Neuronal stem cell (in vitro differentiated cells): ENCODE results near the gene PIAS4.
A peak's percentile ranks its signal among the peaks of the same experiment; 100 is the strongest.
"Not testable (repeated sequence)": the region's sequence is repeated elsewhere in the genome, so short reads cannot be mapped to it uniquely, and the experiment has no call there.

Source experiments
- DNase-seq: peaks from one replicate; pipeline ENCODE4 v3.0.0-alpha.2; 2013; ENCODE audit warnings: low spot score
- H2AFZ ChIP-seq: one replicate; pipeline ENCODE4 v1.6.1; 2013; ENCODE audit warnings: mild to moderate bottlenecking, low read length, inconsistent platforms
- H2AK5ac ChIP-seq: 2 replicates; pipeline ENCODE4 v1.6.1; 2013; ENCODE audit warnings: low read depth, mild to moderate bottlenecking, inconsistent platforms, low read length, moderate library complexity, mixed read lengths
- H2BK120ac ChIP-seq: 2 replicates; pipeline ENCODE4 v1.6.1; 2013; ENCODE audit warnings: low read depth, mild to moderate bottlenecking, inconsistent platforms, low read length, moderate library complexity, mixed read lengths
- H2BK12ac ChIP-seq: one replicate; pipeline ENCODE4 v1.6.1; 2013; ENCODE audit warnings: low read length, inconsistent platforms
- H2BK15ac ChIP-seq: 2 replicates; pipeline ENCODE4 v1.6.1; 2013; ENCODE audit warnings: mild to moderate bottlenecking, low read length, inconsistent platforms, mixed read lengths
- H2BK5ac ChIP-seq: one replicate; pipeline ENCODE4 v1.6.1; 2013; ENCODE audit warnings: inconsistent platforms, mild to moderate bottlenecking, low read length, moderate library complexity
- H3K14ac ChIP-seq: one replicate; pipeline ENCODE4 v1.6.1; 2013; ENCODE audit warnings: low read length, inconsistent platforms
- H3K18ac ChIP-seq: 2 replicates; pipeline ENCODE4 v1.6.1; 2013; ENCODE audit warnings: low read length, inconsistent platforms
- H3K23ac ChIP-seq: 2 replicates; pipeline ENCODE4 v1.6.1; 2013; ENCODE audit warnings: low read depth, mild to moderate bottlenecking, mixed read lengths, low read length, inconsistent platforms; ENCODE audit not compliant: poor library complexity
- H3K27ac ChIP-seq: replicated peaks from 3 replicates; pipeline ENCODE4 v1.5.1; 2013; ENCODE audit warnings: low read length, inconsistent platforms
- H3K27me3 ChIP-seq, 3 experiments: 2 replicates each; pipeline ENCODE4 v1.6.1; 2013; ENCODE audit warnings: low read length in 3 of 3, mild to moderate bottlenecking in 2 of 3, inconsistent platforms in 1 of 3, low read depth in 1 of 3, mixed read lengths in 1 of 3, moderate library complexity in 1 of 3; ENCODE audit not compliant: control insufficient read depth in 3 of 3, insufficient read depth in 3 of 3
- H3K36me3 ChIP-seq, 2 donors: replicated peaks in 1 of 2; 2 replicates each; pipeline ENCODE4 v1.6.1; 2013; ENCODE audit warnings: low read length in 2 of 2; ENCODE audit not compliant: control insufficient read depth in 2 of 2, insufficient read depth in 2 of 2
- H3K4ac ChIP-seq: 2 replicates; pipeline ENCODE4 v1.6.1; 2013; ENCODE audit warnings: inconsistent platforms, mild to moderate bottlenecking, low read length, moderate library complexity
- H3K4me1 ChIP-seq, 2 donors: 1 replicate in 1 of 2; 2 replicates in 1 of 2; pipeline ENCODE4 v1.6.1; 2013; ENCODE audit warnings: low read length in 2 of 2, low read depth in 1 of 2; ENCODE audit not compliant: control insufficient read depth in 2 of 2, insufficient read depth in 1 of 2
- H3K4me2 ChIP-seq: one replicate; pipeline ENCODE4 v1.6.1; 2013; ENCODE audit warnings: mild to moderate bottlenecking, low read length, inconsistent platforms; ENCODE audit not compliant: insufficient read depth, poor library complexity, severe bottlenecking
- H3K4me3 ChIP-seq, 2 donors: 2 replicates each; pipeline ENCODE4 v1.5.1; 2013; ENCODE audit warnings: low read length in 2 of 2, mild to moderate bottlenecking in 2 of 2, inconsistent platforms in 1 of 2, moderate library complexity in 1 of 2
- H3K79me1 ChIP-seq: one replicate; pipeline ENCODE4 v1.6.1; 2013; ENCODE audit warnings: low read depth, mild to moderate bottlenecking, inconsistent platforms, low read length, moderate library complexity
- H3K9ac ChIP-seq: one replicate; pipeline ENCODE4 v1.6.1; 2013; ENCODE audit warnings: mild to moderate bottlenecking, low read depth, low read length, inconsistent platforms; ENCODE audit not compliant: poor library complexity
- H3K9me3 ChIP-seq, 2 donors: replicated peaks in 1 of 2; 2 replicates each; pipeline versions ENCODE3 to v1.6.1; 2013; ENCODE audit warnings: low read length in 2 of 2, mild to moderate bottlenecking in 2 of 2, inconsistent platforms in 1 of 2, low read depth in 1 of 2, mixed read lengths in 1 of 2, moderate library complexity in 1 of 2; ENCODE audit not compliant: control insufficient read depth in 2 of 2, insufficient read depth in 1 of 2
- H4K8ac ChIP-seq: one replicate; pipeline ENCODE4 v1.6.1; 2013; ENCODE audit warnings: low read depth, mild to moderate bottlenecking, inconsistent platforms, low read length, moderate library complexity
- H4K91ac ChIP-seq: one replicate; pipeline ENCODE4 v1.6.1; 2013; ENCODE audit warnings: low read length, low read depth, mild to moderate bottlenecking, inconsistent platforms; ENCODE audit not compliant: poor library complexity
- WGBS, 2 donors: extraction: QIAGEN DNeasy Blood & Tissue Kit; methylation state at CpG; one replicate each; pipeline ENCODE4 v1.1.7; 2013; ENCODE audit warnings: missing lambda C conversion rate in 2 of 2, mixed read lengths in 1 of 2; ENCODE audit not compliant: insufficient read length in 2 of 2, insufficient replicate concordance in 1 of 2; ENCODE audit errors: extremely low coverage in 2 of 2; 5-methylcytosine and 5-hydroxymethylcytosine counted together

Gene PIAS4

GRCh38 chr19:3966051-3967017 is 41.2 kb upstream of the PIAS4 start:
- WGBS, 2 donors = no CpG with 5 or more reads among the region's 30 CpGs
- H3K36me3 ChIP-seq = peaks cover 50 to 70% of the 10 kb centered on the region in 2 donors
- H3K23ac ChIP-seq = peak overlapping the region; percentile 34
- H3K14ac ChIP-seq = no peak overlapping the region
- no peak overlapping the region for H4K91ac ChIP-seq
- H2AK5ac ChIP-seq = peak overlapping the region; percentile 89
- no peak overlapping the region for H2BK15ac ChIP-seq
- H3K4me2 ChIP-seq = no peak overlapping the region
- H3K79me1 ChIP-seq = peaks cover 27% of the 10 kb centered on the region
- H2BK5ac ChIP-seq = peak overlapping the region; percentile 30
- peaks cover 18 to 24% of the 10 kb centered on the region in 2 donors for H3K4me1 ChIP-seq
- no peak overlapping the region for H3K18ac ChIP-seq
- no peak overlapping the region for H3K4me3 ChIP-seq
- H3K27me3 ChIP-seq = no peaks in the 10 kb centered on the region
- peak overlapping the region; percentile 22 for H2BK12ac ChIP-seq
- H2AFZ ChIP-seq = no peak overlapping the region
- no peak overlapping the region for H4K8ac ChIP-seq
- no peak overlapping the region for H2BK120ac ChIP-seq
- no peak for DNase-seq
- H3K9ac ChIP-seq = peak overlapping the region; percentile 81
- H3K4ac ChIP-seq = peak overlapping the region; percentile 53
- H3K9me3 ChIP-seq = peaks cover 0 to 2% of the 10 kb centered on the region in 2 donors
- no peak overlapping the region for H3K27ac ChIP-seq

GRCh38 chr19:3967983-3968382 is 39.6 kb upstream of the PIAS4 start:
- Histone ChIP-seq H2BK15ac (peak overlapping the region; percentile 62), H2BK5ac (peak overlapping the region; percentile 66), H3K36me3 (peaks cover 41 to 58% of the 10 kb centered on the region in 2 donors), H3K18ac (peak overlapping the region; percentile 80), H3K4me1 (peaks cover 19 to 25% of the 10 kb centered on the region in 2 donors), H2AK5ac (peak overlapping the region; percentile 75), H3K79me1 (peaks cover 23% of the 10 kb centered on the region), H3K27ac (peak overlapping the region; percentile 88)
- H3K9ac ChIP-seq, H2BK120ac ChIP-seq, H4K91ac ChIP-seq, H3K4me3 ChIP-seq, H3K4me2 ChIP-seq, H2AFZ ChIP-seq, DNase-seq, H3K9me3 ChIP-seq, H3K14ac ChIP-seq, H3K27me3 ChIP-seq, H3K4ac ChIP-seq, H3K23ac ChIP-seq, H2BK12ac ChIP-seq, H4K8ac ChIP-seq: not testable (repeated sequence)
- WGBS, 2 donors = no CpG with 5 or more reads among the region's 12 CpGs

GRCh38 chr19:3968556-3969434 is 38.7 kb upstream of the PIAS4 start:
- Histone ChIP-seq H3K23ac (no peak overlapping the region), H3K4me3 (peak overlapping the region in 1 of 2 donors; percentile 88), H3K27ac (peak overlapping the region; percentile 88), H2BK12ac (no peak overlapping the region), H4K91ac (no peak overlapping the region), H3K27me3 (no peaks in the 10 kb centered on the region), H3K4ac (no peak overlapping the region), H3K36me3 (peaks cover 33 to 50% of the 10 kb centered on the region in 2 donors), H3K14ac (no peak overlapping the region), H3K9me3 (no peaks in the 10 kb centered on the region), H2BK5ac (peak overlapping the region; percentile 56), H4K8ac (no peak overlapping the region), H2BK120ac (no peak overlapping the region), H2AK5ac (no peak overlapping the region), H3K18ac (no peak overlapping the region), H3K9ac (no peak overlapping the region), H3K79me1 (peaks cover 20% of the 10 kb centered on the region), H2AFZ (no peak overlapping the region), H3K4me2 (peak overlapping the region; percentile 75), H3K4me1 (peaks cover 19 to 25% of the 10 kb centered on the region in 2 donors), H2BK15ac (no peak overlapping the region)
- no CpG with 5 or more reads among the region's 9 CpGs for WGBS, 2 donors
- peak; percentile 97 for DNase-seq
